ENCODE results near the gene ABCB10.
A peak's percentile ranks its signal among the peaks of the same experiment; 100 is the strongest.
"Not testable (repeated sequence)": the region's sequence is repeated elsewhere in the genome, so short reads cannot be mapped to it uniquely, and the experiment has no call there.

ABCB10 gene

DNA sequence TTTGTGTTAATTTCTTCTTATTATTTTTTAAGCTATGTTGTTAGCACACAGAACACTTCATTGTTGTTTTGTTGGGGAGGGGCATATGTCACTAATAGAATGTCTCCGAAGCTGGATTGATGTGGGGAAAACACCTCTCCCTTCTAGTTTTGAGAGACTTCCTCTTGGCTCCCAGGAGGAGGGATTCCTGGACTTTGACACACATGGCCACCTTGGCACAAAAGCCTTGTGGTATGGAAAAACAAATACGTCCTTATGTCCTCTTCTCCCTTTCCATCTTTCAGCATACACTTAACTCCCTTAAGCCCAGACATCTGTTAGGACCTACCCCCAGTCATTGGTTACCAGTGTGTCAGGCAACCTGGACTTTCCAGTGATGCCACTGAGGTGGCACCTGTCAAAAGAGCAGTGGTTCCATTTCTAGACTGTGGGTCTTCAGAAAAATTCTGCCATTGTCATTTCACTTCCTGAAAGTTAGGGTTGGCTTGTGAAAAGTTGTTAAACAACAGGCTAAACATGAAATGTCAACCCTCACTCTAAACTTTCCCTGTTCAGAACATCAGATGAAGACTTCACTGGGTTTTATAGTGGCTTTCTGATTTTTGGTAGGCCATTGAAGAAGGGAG, 12.5 kb upstream of the ABCB10 start:
- peak; percentile 50 for DNase-seq

DNA sequence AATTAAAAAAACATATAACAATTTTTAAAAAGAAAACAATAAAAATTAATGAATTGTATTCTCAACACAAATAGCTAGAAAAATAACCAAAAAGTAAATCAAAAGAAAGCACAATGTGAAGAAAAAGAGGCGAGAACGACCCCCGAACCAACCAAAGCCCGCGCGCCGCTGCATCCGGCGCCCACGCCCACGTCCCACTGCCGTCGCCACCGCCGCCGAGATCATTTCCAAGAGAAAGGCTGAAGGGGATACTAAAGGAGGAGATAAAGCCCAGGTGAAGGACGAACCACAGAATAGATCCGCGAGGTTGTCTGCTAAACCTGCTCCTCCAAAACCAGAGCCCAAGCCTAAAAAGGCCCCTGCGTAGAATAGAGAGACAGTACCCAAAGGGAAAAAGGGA, 11.8 kb upstream of the ABCB10 start:
- DNase-seq, result no peak

DNA sequence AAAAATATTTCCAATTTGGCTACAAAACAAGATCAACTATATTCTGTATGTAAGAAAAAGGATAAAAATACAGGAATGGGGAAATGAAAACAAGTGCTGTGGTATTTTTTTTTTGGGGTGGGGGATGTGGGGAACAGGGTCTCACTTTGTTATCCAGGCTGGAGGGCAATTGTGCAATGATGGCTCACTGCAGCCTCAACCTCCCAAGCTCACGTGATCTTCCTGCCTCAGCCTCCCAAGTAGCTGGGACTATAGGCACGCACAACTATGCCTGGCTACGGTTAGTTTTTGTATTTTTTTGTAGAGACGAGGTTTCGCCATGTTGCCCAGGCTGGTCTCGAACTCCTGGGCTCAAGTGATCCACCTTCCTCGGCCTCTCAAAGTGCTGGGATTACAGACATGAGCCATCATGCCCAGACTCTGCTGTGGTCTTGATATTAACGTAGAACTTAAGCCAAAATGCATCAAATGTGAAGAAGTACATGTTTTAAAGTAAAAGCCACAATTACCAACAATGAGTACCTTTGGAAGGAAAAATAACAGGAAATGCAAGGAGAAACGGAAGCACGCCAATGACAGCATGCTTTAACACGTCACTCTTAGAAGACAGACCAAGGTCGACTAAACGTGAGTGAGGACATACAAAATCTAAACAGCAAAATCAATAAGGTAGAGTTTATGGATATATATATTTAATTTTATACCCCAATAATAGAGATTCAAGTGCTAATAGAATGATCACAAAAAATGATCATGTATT, 8.8 kb upstream of the ABCB10 start:
- DNase-seq, result no peak

DNA sequence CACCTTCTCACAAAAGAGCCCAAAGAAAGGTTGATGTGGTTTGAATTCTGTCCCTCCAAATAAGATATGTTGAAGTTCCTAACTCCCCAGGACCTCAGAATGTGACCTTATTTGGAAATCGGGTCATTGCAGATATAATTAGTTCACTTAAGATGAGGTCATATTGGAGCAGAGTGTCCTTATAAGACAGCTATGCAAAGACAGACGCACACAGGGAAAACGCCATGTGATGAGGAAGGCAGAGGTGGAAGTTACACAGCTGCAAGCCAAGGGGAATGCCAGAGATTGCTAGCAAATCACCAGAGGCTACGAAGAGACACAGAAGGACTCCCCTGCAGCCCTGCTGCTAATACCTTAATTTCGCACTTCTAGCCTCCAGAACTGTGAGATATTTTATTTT, 5.2 kb upstream of the ABCB10 start:
- DNase-seq, result no peak

DNA sequence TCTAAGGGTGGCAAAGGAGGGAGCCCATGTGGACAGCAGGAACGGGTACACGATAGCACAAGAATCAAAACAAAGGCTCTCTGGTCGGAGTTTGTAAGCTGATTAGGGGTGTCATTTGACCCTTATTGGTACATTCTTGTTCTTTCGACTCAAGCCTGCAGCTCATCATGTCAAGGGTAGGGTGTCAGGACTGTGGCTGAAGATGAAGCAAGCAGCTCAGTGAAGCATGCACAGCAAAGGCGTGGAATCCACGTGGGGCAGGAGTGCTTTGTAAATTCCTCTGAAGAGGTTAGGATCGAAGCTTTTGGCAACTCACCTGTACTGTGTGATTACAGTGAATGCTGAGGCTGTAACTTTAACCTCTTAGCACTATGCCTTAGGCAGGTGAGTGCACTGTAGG, 4.7 kb upstream of the ABCB10 start:
- DNase-seq, result no peak

DNA sequence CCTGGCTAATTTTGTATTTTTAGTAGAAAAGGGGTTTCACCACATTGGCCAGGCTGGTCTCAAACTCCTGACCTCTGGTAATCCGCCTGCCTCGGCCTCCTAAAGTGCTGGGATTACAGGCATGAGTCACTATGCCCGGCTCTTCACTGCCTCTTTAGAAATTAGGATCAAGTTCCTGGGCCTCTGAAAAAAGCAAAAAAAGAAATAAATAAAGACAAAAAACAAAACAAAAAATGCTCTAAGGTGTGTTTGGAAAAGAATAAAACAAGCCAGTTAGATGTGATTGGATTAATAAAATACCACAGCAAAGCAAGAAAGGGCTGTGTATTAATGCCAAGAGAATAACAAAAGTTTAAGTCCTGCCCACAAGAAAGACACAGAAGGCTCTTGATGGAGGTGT, 4.2 kb upstream of the ABCB10 start:
- DNase-seq, result no peak

DNA sequence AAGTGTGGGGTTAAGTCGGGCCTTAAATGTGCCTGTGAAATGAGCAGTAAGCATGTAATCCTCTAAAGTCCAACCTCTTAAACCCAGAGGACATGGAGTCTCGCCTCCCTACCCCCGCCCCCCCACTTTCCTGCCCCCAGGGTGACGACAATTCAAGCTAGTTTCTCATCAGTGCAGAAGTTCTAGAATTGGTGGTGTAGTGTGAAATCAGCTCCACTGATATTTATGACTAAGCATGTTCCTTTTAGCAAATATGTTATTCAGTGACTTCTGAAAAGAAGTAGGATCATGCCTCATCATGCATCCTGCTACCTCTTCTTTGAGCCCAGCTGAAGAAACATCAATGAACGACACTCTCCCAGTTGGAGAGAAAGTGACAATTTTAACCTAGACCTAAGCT, 2.6 kb upstream of the ABCB10 start:
- DNase-seq, result no peak

DNA sequence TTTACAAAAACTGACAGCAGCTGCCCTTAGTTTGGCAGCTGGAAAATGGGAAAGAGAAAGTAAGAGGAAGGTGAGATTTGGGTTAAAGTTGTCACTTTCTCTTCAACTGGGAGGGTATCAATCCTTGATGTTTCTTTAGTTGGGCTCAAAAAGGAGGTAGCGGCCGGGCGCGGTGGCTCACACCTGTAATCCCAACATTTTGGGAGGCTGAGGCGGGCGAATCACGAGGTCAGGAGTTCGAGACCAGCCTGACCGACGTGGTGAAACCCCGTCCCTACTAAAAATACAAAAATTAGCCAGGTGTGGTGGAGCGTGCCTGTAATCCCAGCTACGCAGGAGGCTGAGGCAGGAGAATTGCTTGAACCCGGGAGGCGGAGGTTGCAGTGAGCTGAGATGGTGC, 1.6 kb upstream of the ABCB10 start:
- DNase-seq, result not testable (repeated sequence)

DNA sequence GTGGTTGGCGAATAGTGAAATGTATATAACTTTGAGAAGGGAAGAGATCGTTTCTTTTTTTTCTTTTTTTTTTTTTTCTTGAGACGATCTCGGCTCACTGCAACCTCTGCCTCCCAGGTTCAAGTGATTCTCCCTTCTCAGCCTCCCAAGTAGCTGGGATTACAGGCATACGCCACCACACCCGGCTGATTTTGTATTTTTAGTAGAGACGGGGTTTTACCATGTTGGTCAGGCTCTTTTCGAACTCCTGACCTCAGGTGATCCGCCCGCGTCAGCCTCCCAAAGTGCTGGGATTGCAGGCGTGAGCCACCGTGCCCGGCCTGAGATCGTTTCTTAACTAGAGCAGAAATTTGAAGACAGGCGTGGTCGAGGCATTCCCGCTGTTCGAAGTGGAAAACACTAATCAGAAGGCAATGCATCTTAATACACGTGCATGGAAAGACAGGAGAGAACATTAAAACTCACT, 862 bp upstream of the ABCB10 start:
- not testable (repeated sequence) for DNase-seq

DNA sequence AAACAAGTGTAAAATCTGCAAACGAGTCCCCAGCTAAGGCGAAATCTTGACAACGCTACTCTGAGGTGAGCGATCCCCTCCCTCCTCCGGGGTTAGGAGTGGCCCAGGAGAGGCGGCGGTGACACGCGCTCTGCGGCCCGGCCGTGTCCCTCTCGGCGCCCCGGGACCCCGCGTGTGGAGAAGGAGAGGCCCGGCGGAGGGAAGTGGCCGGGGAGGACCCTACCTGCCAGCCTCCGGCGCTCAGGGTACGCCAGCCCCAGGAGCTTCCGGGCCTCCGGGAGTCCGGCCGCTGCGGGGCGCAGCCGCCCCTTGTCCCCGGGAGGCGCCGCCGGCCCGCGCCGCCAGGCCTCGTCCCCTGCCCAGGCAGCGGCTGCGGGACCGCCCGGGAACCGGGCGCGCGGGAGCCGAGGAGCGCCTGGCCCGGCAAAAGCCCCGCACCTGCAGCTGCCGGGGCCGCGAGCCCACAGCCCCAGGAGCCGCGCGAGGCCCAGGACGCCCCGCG, 543 bp downstream of the ABCB10 start:
- DNase-seq, result peak; percentile 27

DNA sequence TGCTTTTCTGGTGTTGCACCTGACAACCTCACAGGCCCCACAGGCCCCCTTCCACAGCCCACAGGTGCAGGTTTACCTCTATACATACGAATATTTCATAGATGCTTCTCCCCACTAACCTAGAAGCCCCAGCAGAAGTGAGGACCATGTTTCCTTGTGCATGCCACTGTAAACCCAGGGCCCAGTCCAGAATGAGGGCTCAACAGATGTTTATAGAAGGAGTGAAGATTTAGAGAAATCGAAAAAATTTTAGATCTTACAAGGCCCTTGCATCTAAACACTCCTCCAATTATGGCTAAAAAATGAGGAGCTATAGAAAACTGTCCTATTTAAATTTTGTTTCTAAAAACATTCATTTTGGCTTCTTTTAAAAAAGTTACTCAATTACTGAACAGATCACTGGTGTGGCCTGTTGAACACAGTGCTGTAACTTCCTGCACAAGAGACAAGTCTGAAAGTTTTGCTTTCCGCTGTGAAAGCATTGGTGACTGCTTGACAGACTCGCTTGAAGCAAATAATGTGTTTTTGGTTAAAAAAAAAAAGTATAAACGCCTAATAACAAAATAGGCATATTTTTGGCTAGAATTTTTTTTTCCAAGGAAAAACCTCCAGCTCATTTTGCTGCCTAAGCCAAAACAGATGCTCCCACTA, 1.2 kb downstream of the ABCB10 start:
- DNase-seq, result no peak

DNA sequence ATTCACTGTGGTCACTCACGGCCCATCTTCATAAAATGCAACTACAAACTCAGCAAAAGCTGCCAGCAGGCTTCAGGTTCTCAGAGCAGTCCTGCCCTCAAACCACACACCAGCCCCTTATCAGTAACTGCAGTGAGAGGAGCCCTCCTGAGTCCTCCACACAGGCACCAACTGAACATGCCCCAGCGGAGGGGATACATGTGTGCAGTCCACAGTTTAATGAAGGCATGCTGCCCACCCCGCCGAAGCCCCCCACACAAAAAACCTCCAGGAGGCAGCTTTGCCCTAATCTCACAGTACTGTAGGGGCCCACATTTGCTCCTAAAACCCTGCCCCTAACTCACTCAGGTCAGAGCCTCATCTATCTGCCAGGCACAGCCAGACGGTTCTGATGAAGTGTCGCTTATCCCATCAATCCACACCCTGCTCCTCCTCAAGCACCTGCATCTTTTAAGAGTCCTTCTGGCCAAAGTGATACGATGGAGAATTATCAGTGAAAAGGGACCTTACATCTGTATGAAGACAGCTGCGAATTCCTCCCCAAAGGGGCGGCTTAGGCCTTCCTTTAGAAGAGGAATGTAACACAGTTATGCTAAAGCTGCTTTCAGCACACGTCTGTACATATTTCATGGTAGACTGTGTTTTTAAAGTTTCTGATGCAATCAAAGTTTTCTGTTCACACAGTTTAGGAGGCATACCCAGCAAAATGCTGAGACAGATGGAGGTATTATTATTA, 3.5 kb downstream of the ABCB10 start:
- no peak for DNase-seq

DNA sequence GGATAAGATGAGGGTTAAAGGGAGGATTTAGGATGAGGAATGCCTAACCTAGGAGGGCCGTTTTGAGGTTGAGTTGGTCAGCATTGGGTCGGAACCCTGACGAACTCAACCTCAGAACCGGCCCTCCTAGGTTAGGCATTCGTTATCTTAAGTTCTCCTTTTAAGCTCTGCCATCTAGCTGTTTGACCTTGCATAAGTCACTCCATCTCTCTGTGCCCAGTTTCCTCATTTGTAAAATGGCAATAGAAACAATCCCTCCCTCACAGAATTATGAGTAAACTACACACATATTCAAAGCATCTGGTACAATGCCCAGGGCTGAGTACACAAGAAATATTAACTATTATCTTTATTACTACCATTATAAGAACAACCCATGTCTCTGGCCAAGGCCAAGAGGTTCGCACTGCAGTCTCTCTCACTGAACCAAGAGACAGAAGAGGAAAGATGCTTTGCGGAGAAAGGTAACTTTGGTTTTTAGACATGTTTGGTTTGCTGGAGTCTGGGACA, 4.8 kb downstream of the ABCB10 start:
- DNase-seq, result no peak

DNA sequence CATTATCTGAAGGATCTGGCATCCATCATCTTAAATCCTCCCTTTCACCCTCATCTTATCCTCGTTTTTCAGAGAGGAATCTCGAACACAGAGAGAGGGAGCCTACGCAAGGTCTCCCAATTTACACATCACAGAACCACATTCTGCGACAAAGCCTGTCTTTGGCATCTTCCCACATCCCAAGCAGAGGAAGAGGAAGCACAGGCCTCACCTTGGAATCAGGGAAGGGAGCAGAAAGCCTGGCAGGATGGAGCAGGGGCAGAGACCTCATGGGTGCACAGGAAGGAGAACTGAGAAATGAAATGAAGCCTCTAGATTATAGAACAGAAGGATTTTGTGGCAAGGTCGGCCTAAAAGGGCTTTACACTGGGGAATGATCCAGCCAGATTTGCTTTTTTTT, 5.8 kb downstream of the ABCB10 start:
- DNase-seq, result no peak

DNA sequence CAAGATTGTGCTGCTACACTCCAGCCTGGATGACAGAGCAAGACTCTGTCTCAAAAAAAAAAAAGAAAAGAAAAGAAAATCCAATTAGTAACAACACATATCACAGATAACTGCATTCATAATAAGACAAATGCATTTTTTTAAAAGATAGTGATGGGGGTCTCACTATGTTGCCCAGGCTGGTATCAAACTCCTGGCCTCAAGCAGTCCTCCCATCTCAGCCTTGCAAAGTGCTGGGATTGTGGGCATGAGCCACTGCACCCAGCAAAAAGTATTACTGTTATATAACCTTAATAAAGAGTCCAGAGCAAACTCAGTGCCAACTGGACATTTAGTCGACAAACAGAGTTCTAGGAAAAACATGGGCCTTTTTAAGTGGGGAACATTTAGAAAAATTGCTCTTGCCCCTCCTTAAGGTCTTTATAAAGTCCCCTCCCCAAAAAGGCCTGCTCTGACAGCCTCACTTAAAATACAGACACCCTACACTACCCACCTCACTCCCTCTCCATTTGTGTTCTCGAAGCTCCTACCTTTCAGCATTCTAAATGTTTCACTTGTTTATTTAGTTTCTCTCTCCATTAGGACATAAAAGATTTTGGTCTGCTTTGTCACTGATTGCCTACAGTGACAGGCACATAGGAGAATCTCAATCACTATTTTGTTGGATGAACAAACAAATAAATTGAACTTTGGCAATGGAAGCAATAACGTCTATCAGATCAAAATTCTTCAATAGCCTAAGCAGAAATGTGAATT, 7.5 kb downstream of the ABCB10 start:
- no peak for DNase-seq

DNA sequence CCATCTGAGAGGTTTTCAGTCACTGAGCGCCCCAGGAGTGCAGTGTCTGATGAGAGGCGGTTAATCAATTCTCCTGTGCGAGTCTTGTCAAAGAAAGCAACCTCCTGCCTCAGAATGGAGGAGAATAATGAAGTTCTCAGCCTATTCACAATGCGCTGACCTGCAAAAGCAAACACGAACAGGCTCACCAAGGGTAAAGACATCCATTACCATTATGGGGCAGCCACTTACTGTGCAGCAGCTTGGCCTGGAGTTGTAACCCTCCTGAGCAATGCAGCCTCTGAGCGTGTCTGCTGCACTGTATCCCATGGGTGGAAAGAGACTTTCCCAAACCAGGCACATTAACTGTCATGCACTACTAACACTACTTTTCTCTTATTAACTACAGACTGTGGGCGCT, 11.0 kb downstream of the ABCB10 start:
- no peak for DNase-seq

DNA sequence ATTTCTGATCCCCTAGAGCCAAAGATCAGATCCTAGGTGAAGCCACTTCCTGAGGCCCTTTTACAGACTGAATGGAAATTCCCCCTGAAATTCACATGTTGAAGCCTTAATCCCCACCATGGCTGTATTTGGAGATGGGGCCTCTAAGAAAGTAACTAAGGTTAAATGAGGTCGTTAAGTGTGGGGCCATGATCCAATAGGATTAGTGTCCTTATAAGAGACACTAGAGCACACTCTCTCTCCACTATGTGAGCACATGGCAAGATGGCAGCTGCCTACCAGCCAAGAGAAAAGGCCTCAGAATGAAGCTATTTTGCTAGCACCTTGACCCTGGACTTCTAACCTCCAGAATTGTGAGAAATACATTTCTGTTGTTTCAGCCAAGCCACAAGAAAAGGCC, 13.9 kb downstream of the ABCB10 start:
- DNase-seq, result no peak

DNA sequence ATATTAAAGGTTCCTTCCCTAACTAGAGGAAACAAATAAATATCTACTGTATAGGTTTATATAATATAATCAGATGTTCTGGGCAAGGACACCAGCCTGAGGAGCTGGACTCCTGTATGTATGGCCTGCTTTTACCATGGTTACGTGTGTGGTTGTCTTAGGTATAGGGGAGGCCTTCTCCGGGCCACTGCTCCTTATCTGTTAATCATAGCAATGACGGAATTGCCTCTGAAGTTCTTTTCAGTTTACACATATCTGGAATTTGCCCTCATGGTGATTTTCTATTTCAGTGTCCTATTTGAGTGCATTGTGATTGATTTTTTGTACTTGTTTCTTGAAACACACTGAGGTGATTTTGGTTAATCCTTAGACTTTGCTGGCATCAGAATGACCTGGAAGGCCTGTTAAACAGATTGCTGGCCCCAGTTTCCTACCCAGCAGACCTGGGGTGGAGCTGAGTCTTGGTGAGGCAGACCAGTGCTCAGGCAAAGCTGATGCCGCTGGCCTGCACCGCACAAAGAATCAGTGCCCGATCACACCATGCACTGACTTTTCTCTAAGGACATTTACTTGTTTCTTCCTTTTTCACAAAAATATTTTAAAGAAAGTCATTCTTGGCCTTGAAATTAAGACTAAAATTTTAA, 18.5 kb downstream of the ABCB10 start:
- DNase-seq, result no peak

DNA sequence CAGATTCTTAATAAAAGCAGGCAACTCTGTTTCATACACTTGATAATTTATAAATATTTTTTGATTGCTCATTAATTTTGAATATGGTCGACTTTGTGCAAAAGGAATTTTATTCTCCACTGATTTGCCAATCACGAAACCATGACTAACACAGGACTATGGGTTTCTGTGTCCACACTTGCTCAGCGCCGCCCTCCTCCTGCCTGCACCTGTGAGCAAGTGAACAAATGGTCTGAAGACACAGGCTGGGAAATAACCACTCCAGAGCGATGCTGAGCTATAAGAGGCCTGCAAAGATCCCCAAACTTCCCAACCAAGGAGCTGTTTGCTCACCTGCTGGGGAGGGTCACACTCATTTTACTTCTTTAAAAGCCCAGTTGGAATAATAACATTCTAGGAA, 19.6 kb downstream of the ABCB10 start:
- DNase-seq, result no peak

DNA sequence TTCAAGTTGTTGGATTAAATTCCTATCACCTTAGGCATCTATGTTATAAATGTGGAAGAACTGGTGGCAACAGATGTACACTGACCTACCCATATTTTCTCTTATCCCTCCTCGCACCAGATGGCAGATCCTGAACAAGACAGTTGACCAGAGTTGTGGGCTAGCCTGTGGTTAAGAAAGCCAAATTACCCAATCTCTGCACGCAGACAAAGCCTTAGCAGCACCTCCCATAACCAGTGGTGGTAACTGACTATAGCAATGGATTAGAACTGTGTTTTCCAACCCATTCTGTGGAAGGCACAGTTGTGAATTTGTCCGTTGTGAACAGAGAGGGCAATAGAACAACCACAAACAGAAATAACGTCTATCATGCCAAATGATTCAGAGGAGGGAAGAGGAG, 20.6 kb downstream of the ABCB10 start:
- DNase-seq, result no peak

DNA sequence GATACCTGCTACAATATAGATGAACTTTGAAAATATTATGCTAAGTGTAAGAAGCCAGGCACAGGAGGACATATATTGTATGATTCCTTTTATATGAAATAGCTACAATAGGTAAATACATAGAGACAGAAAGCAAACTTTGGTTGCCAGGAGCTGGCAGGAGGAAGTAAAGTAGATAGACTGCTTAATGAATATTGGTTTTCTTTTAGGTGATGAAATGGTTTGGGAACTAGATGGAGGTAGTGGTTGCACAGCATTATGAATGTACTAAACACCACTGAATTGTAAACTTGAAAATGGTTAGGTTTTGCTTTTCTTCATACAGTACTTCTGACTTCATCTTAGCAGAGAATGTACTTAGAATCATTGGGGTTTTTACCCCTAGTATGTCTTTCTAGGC, 21.5 kb downstream of the ABCB10 start:
- peak; percentile 45 for DNase-seq

DNA sequence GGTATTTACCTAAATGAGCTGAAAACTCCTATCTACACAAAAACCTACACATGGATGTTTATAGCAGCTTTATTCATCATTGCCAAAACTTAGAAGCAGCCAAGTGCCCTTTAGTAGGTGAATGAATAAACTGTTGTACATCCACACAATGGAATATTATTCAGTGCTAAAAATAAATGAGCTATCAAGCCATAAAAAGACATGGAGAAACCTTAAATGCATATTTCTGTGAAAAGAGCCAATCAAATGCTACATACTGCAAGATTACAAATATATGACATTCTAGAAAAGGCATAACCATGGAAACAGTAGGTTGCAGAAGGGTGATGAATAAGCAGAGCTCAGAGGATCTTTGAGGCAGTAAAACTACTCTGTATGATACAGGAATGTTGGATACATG, 23.3 kb downstream of the ABCB10 start:
- no peak for DNase-seq
